ENCODE data around the gene YY1AP1. TPM values are rescaled to one million over a fixed set of nuclear protein-coding genes. Genes with fewer than 3 reads are reported as not detected.
"Not testable (repeated sequence)": the region's sequence is repeated elsewhere in the genome, so short reads cannot be mapped to it uniquely, and the experiment has no call there.

The YY1AP1 gene
- total RNA-seq, 1 donor from 2014 or later: 89.6 TPM

DNA sequence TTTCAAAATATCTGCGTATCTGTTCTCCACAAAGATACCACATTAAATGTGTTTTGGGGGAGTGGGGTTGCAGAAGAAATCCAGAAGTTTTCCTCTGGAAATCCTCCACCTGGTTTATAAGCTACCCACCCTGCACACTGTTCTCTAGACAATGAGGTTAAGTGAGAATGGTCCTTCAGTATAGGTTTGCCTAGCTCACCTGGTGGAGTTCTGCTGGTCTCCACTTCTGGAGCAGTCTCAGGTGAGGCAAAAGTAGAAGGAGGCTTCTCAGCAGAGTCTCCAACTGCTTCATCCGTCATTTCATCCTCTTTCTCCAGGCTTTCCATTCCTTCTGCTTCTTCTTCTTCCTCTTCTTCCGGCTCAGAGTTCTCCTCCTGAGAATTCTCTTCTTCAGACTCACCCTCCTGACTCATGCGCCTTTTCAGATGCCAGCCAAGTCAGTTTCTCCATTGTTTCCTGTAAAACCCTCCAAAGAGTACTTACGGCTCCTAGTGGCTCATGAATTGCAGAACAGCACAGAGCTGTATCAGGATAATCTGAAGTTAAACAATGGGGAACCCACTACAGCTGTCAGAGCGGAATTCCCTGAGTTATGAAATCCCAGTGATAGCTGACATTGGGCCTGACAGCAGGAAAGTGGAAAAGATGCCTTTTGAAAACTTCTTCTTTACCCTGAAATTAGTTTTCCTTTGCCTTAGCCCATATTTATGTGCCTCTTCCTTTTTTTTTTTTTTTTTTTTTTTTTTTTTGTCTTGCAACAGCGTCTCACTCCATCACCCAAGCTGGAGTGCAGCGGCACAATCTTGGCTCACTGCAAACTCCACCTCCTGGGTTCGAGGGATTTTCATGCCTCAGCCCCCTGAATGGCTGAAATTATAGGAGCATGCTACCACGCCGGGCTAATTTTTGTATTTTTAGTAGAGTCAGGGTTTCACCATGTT, 40.1 kb downstream of the YY1AP1 start:
- no peak for ATAC-seq (ENCODE audit: low read depth)
- H3K4me1 Mint-ChIP-seq: peaks cover 4% of the 10 kb centered on the region
- POLR2A ChIA-PET: interaction anchor here (0.7 kb wide), 1 partner anchor 38 kb away, joined by 4 read pairs; the partner anchor contains the start of gene MSTO1
- intact Hi-C loops (cut with micrococcal nuclease): no loop called here
- H3K27me3 Mint-ChIP-seq: no peaks in the 10 kb centered on the region
- no peak overlapping the region for H3K4me3 Mint-ChIP-seq
- DNase-seq: no peak
- TF ChIP-seq, protein P1, sequence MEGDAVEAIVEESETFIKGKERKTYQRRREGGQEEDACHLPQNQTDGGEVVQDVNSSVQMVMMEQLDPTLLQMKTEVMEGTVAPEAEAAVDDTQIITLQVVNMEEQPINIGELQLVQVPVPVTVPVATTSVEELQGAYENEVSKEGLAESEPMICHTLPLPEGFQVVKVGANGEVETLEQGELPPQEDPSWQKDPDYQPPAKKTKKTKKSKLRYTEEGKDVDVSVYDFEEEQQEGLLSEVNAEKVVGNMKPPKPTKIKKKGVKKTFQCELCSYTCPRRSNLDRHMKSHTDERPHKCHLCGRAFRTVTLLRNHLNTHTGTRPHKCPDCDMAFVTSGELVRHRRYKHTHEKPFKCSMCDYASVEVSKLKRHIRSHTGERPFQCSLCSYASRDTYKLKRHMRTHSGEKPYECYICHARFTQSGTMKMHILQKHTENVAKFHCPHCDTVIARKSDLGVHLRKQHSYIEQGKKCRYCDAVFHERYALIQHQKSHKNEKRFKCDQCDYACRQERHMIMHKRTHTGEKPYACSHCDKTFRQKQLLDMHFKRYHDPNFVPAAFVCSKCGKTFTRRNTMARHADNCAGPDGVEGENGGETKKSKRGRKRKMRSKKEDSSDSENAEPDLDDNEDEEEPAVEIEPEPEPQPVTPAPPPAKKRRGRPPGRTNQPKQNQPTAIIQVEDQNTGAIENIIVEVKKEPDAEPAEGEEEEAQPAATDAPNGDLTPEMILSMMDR (IDR thresholded peaks at IDR 0.05): no peak
- H3K36me3 Mint-ChIP-seq (ENCODE audit: low read depth): no peaks in the 10 kb centered on the region
- no peak overlapping the region for H3K27ac Mint-ChIP-seq
- H3K9me3 Mint-ChIP-seq: peaks cover 3% of the 10 kb centered on the region
- CTCF ChIA-PET: no interaction called here

DNA sequence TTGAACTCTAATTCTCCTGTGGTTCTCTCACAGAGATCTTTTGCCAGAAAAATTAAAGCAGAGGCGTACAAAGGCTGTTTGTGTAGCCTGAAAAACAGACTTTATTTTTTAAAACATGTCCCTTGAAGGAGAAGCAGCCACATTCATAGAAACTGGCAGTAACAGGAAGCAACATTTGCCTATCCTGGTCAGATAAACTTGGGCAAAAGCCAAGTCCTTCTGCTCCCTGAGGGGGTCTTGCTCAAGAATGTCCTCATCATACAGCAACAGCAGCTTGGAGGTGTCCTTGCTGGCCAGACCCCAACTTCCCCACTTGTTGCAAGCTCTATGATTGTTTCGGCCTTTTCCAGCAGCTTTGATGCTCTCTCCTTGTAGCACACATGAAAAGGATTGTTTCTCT, 42.3 kb downstream of the YY1AP1 start:
- DNase-seq (no peak), ATAC-seq (ENCODE audit: low read depth) (no peak)
- Mint-ChIP-seq H3K4me1 (peaks cover 4% of the 10 kb centered on the region), H3K27me3 (no peaks in the 10 kb centered on the region), H3K36me3 (ENCODE audit: low read depth) (peaks cover 5% of the 10 kb centered on the region), H3K27ac (no peak overlapping the region), H3K9me3 (peaks cover 13% of the 10 kb centered on the region), H3K4me3 (no peak overlapping the region)
- POLR2A ChIA-PET: no interaction called here
- CTCF ChIA-PET: no interaction called here
- TF ChIP-seq, protein P1 (IDR thresholded peaks at IDR 0.05): no peak
- intact Hi-C loops (cut with micrococcal nuclease): no loop called here

DNA sequence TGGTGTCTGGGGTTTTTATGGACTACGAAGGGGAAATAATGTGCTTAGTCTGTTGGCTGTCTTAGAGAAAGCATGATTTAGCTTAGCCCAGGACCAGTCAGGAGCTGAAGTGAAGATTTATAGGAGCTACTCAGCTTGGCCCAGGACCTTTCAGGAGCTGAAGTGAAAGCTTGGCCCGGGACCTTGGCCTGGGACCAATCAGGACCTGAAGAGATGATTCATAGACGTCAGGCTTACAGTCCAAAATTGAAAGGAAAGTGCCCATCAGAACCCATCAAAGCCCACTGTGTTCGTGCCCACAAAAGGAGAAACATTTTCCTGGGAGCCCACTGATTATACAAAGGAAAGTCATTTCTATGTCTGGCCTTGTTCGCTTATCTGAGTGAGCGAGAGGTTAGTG, 42.9 kb downstream of the YY1AP1 start:
- POLR2A ChIA-PET: no interaction called here
- Mint-ChIP-seq H3K4me3 (no peak overlapping the region), H3K27ac (no peak overlapping the region), H3K36me3 (ENCODE audit: low read depth) (peaks cover 5% of the 10 kb centered on the region), H3K9me3 (peaks cover 13% of the 10 kb centered on the region), H3K4me1 (peaks cover 4% of the 10 kb centered on the region), H3K27me3 (no peaks in the 10 kb centered on the region)
- CTCF ChIA-PET: no interaction called here
- intact Hi-C loops (cut with micrococcal nuclease): no loop called here
- no peak for ATAC-seq (ENCODE audit: low read depth)
- TF ChIP-seq, protein P1 (IDR thresholded peaks at IDR 0.05): no peak
- no peak for DNase-seq

DNA sequence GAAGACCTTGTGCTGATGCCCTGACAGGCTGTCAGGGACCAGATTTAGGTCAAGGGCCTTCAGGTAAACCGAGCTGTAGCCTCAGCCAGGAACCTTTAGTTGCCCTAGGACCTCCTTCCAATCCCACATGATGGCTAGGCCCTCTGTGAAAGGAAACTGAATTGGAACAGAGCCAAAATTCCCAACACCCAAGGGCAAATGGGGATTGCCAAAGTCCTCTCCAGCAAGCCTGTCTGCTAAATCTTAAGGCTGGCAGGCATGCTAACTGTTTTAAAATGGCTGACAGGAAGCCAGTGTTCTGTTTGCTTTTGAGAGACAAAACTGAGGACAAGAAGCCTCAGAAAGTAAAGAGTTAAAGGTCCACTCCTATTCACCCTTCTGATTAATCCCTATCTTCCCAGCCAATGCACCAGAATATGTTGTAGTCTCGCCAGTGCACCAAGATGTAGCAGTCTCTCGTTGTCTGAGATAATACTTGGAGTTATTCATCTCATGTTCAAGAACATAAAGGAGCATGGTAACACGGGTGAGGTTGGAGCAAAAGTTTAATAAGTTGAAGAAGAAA, 43.5 kb downstream of the YY1AP1 start:
- ChIA-PET CTCF (no interaction called here), POLR2A (interaction anchor here (0.7 kb wide), 1 partner anchor 81 kb away, joined by 3 read pairs; no protein-coding TSS in a partner anchor)
- TF ChIP-seq, protein P1 (IDR thresholded peaks at IDR 0.05): no peak
- H3K27ac Mint-ChIP-seq: no peak overlapping the region
- no peaks in the 10 kb centered on the region for H3K27me3 Mint-ChIP-seq
- intact Hi-C loops (cut with micrococcal nuclease): no loop called here
- H3K9me3 Mint-ChIP-seq: peaks cover 11% of the 10 kb centered on the region
- peaks cover 5% of the 10 kb centered on the region for H3K36me3 Mint-ChIP-seq (ENCODE audit: low read depth)
- DNase-seq (no peak), ATAC-seq (ENCODE audit: low read depth) (no peak)
- peaks cover 4% of the 10 kb centered on the region for H3K4me1 Mint-ChIP-seq
- no peak overlapping the region for H3K4me3 Mint-ChIP-seq

DNA sequence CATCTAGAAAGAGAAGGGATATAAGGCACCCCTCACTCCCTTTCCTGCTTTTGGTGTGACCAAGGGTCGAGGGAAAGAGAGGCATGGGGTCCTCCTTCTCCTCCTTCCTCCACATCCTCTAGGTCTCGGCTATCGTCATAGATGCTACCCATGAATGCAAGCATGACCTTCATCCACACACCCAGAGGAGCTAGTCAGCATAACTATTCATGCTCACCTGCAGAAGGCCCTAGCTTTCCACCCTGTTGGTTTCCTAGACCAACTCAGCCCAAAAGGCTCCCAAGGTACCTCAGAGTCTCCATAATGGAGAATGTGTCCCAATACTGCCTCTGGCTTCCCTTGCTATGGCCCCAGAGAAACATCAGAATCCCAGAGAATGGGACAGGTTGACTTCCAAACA, 45.3 kb downstream of the YY1AP1 start:
- H3K4me3 Mint-ChIP-seq: no peak overlapping the region
- intact Hi-C loops (cut with micrococcal nuclease): no loop called here

DNA sequence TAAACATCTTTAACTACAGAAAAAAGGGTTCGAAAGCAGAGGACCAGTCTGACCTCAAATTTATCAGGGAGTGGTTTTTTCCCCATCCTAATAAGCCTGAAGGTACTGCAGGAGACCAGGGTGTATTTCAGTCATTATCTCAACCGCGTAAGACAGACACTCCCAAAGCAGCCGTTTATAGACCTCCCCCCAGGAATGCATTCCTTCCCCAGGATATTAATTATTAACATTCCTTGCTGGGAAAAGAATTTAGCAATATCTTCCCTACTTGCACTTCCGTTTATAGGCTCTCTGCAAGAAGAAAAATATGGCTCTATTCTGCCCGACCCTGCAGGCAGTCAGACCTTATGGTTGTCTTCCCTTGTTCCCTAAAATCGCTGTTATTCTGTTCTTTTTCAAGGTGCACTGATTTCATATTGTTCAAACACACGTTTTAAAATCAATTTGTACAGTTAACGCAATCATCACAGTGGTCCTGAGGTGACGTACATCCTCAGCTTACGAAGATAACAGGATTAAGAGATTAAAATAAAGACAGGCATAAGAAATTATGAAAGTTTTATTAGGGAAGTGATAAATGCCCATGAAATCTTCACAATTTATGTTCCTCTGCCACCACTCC, 45.9 kb downstream of the YY1AP1 start:
- H3K27me3 Mint-ChIP-seq; intact Hi-C loops (cut with micrococcal nuclease); POLR2A ChIA-PET; ATAC-seq (ENCODE audit: low read depth); CTCF ChIA-PET; H3K4me1 Mint-ChIP-seq; H3K36me3 Mint-ChIP-seq (ENCODE audit: low read depth); H3K27ac Mint-ChIP-seq; DNase-seq; H3K9me3 Mint-ChIP-seq; H3K4me3 Mint-ChIP-seq: not testable (repeated sequence)

More for the DNA sequence above, 45.3 kb downstream of the YY1AP1 start:
- Mint-ChIP-seq H3K9me3 (peaks cover 10% of the 10 kb centered on the region), H3K4me1 (no peaks in the 10 kb centered on the region), H3K36me3 (ENCODE audit: low read depth) (peaks cover 5% of the 10 kb centered on the region), H3K27me3 (no peaks in the 10 kb centered on the region), H3K27ac (no peak overlapping the region)
- ChIA-PET POLR2A (no interaction called here), CTCF (no interaction called here)
- TF ChIP-seq, protein P1 (IDR thresholded peaks at IDR 0.05): no peak
- no peak for DNase-seq
- ATAC-seq (ENCODE audit: low read depth): no peak
